Neural cell (in vitro differentiated cells): Measurements from ENCODE around the gene ZNF79. TPM values are rescaled to one million over a fixed set of nuclear protein-coding genes. Genes with fewer than 3 reads are reported as not detected.

Experiments
- H2AFZ ChIP-seq: fragments of 200-600, 300-800 bp; sonication (generic), shearing (Covaris generic); 2 replicates; pipeline ENCODE4 v1.6.0; 2014; ENCODE audit warnings: low read depth, mild to moderate bottlenecking, antibody characterized with exemption, low read length, moderate library complexity
- H3F3A ChIP-seq: fragments of 200-600 bp; shearing (Covaris generic); 2 replicates; pipeline ENCODE4 v1.6.1; 2016; ENCODE audit warnings: mild to moderate bottlenecking, moderate library complexity, mixed read lengths, antibody characterized with exemption, low read length; ENCODE audit not compliant: insufficient read depth, poor library complexity, severe bottlenecking
- H3K27ac ChIP-seq: fragments of 200-600, 300-800 bp; sonication (generic), shearing (Covaris generic); 2 replicates; pipeline ENCODE4 v1.5.1; 2014; ENCODE audit warnings: mild to moderate bottlenecking, low read length, moderate library complexity
- H3K27me3 ChIP-seq: fragments of 300-800, 200-600 bp; sonication (generic), shearing (Covaris generic); 2 replicates; pipeline ENCODE4 v1.6.0; 2014; ENCODE audit warnings: mild to moderate bottlenecking, low read depth, low read length, moderate library complexity; ENCODE audit not compliant: insufficient read depth
- H3K36me3 ChIP-seq: fragments of 300-800, 200-600 bp; sonication (generic), shearing (Covaris generic); 2 replicates; pipeline ENCODE4 v1.5.1; 2014; ENCODE audit warnings: mild to moderate bottlenecking, antibody characterized with exemption, low read length, moderate library complexity; ENCODE audit not compliant: insufficient read depth
- H3K4me2 ChIP-seq: fragments of 300-800, 200-600 bp; sonication (generic), shearing (Covaris generic); 2 replicates; pipeline ENCODE4 v1.6.0; 2014; ENCODE audit warnings: mild to moderate bottlenecking, low read length
- H3K4me3 ChIP-seq: fragments of 300-800, 200-600 bp; sonication (generic), shearing (Covaris generic); 2 replicates; pipeline ENCODE4 v1.5.1; 2014; ENCODE audit warnings: mild to moderate bottlenecking, low read length, moderate library complexity
- H3K79me2 ChIP-seq: fragments of 200-600 bp; shearing (Covaris generic); replicated peaks from 2 replicates; pipeline ENCODE4 v1.6.0; 2014; ENCODE audit warnings: mild to moderate bottlenecking, low read length, moderate library complexity; ENCODE audit not compliant: insufficient read depth
- H3K9ac ChIP-seq: fragments of 300-800, 200-600 bp; sonication (generic), shearing (Covaris generic); 2 replicates; pipeline ENCODE4 v1.6.1; 2016; ENCODE audit warnings: mild to moderate bottlenecking, low read length, mixed read lengths
- H3K9me2 ChIP-seq: fragments of 200-600 bp; shearing (Covaris generic); 2 replicates; pipeline ENCODE4 v1.6.1; 2016; ENCODE audit warnings: mild to moderate bottlenecking, low read length, mixed read lengths; ENCODE audit not compliant: insufficient read depth
- H3K9me3 ChIP-seq: fragments of 200-600, 300-800 bp; sonication (generic), shearing (Covaris generic); 2 replicates; pipeline ENCODE4 v1.6.1; 2016; ENCODE audit warnings: mild to moderate bottlenecking, mixed run types, low read length, moderate library complexity, mixed read lengths
- H4K20me1 ChIP-seq: fragments of 200-600 bp; shearing (Covaris generic); 2 replicates; pipeline ENCODE4 v1.6.1; 2016; ENCODE audit warnings: mild to moderate bottlenecking, mixed run types; ENCODE audit not compliant: insufficient read depth
- EP300 ChIP-seq: fragments of 450-650 bp; conservative IDR thresholded peaks from 2 replicates; pipeline ENCODE4 v1.6.1; 2014; ENCODE audit warnings: antibody characterized with exemption, mild to moderate bottlenecking, moderate library complexity; ENCODE audit not compliant: poor library complexity, severe bottlenecking
- EZH2 ChIP-seq: fragments of 200-600, 300-800 bp; shearing (Covaris generic), sonication (generic); IDR thresholded peaks from 2 replicates; pipeline ENCODE4 v1.6.1; 2014; ENCODE audit warnings: antibody characterized with exemption, low read length, borderline replicate concordance, mild to moderate bottlenecking; ENCODE audit not compliant: insufficient read depth, poor library complexity, severe bottlenecking
- MXI1 ChIP-seq: fragments of 450-650 bp; conservative IDR thresholded peaks from 2 replicates; pipeline ENCODE4 v1.6.1; 2014; ENCODE audit warnings: antibody characterized with exemption, mild to moderate bottlenecking; ENCODE audit not compliant: poor library complexity, severe bottlenecking
- RAD21 ChIP-seq: fragments of 450-650 bp; conservative IDR thresholded peaks from 2 replicates; pipeline ENCODE4 v1.6.1; 2014; ENCODE audit warnings: antibody characterized with exemption, mild to moderate bottlenecking, moderate library complexity
- REST ChIP-seq: IDR thresholded peaks from 2 replicates; pipeline ENCODE4 v1.6.1; 2012; ENCODE audit warnings: borderline replicate concordance
- SMC3 ChIP-seq: fragments of 450-650 bp; conservative IDR thresholded peaks from 2 replicates; pipeline ENCODE4 v1.6.1; 2014; ENCODE audit warnings: antibody characterized with exemption, mild to moderate bottlenecking, moderate library complexity; ENCODE audit not compliant: poor library complexity
- TAF1 ChIP-seq: IDR thresholded peaks from 2 replicates; pipeline ENCODE4 v1.6.1; 2012; ENCODE audit warnings: low read depth
- polyA plus RNA-seq: library from polyadenylated mRNA; depleted of rRNA; stranded (reverse); fragments of >200 nt; gene quantifications from 2 replicates; pipeline ENCODE4 v1.2.3, GENCODE V29; 2014

The ZNF79 gene
- polyA plus RNA-seq, 1 donor from 2014 or later = 2.9 TPM

- Histone ChIP-seq H3K9ac (no peak overlapping the region), H3K27ac (no peak overlapping the region), H3K27me3 (no peaks in the 10 kb centered on the region), H3F3A (no peaks in the 10 kb centered on the region), H3K4me3 (no peak overlapping the region), H3K79me2 (no peaks in the 10 kb centered on the region), H3K9me2 (no peaks in the 10 kb centered on the region), H3K9me3 (no peaks in the 10 kb centered on the region), H3K36me3 (no peaks in the 10 kb centered on the region), H3K4me2 (no peak overlapping the region), H4K20me1 (no peaks in the 10 kb centered on the region), H2AFZ (no peak overlapping the region)
- TF ChIP-seq MXI1 (no peak), RAD21 (no peak), REST (no peak), SMC3 (no peak)
These were observed 61.8 kb downstream of the ZNF79 start for GRCh38 chr9:127485995-127486394.

DNA sequence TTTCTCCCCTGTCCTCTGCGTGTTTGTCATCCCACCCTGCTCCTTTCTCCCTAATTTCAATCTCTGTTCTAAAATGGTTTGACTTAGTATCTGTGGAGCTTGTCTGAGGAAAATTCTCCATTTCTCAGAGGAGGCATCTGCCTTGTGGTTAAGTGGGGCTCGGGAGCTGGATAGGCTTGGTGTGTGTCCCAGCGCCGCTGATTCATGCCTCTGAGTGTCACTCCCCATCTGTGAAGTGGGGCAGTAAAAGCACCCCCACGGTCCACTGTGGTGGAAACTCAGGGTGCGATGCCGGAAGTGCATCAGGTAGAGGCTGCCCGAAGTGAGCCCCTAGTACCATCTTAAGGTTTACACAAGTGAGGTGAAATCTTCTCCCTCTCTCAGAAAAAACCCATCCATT is 64.8 kb downstream of the ZNF79 start:
- Histone ChIP-seq H3K9me2 (no peaks in the 10 kb centered on the region), H3K79me2 (no peaks in the 10 kb centered on the region), H3F3A (no peaks in the 10 kb centered on the region), H3K9ac (no peak overlapping the region), H3K9me3 (no peaks in the 10 kb centered on the region), H3K4me2 (no peak overlapping the region), H3K27me3 (no peaks in the 10 kb centered on the region), H2AFZ (no peak overlapping the region), H3K36me3 (no peaks in the 10 kb centered on the region), H4K20me1 (no peaks in the 10 kb centered on the region), H3K27ac (no peak overlapping the region), H3K4me3 (no peak overlapping the region)
- TF ChIP-seq EZH2 (no peak), RAD21 (no peak), MXI1 (no peak), TAF1 (no peak), REST (no peak), EP300 (no peak)
